ENCODE measurements around the gene DGCR2. TPM values are rescaled to one million over a fixed set of nuclear protein-coding genes. Genes with fewer than 3 reads are reported as not detected.

The DGCR2 gene
- total and polyA plus RNA-seq, 10 of the 15 experiments (the other 5 are each of a cell fraction or from before 2014, with no cell fraction given) = 0.19 to 28.4 (median 16.0) TPM

GRCh38 chr22:19131685-19132015, 9.4 kb upstream of the DGCR2 start:
- DNase-seq (ENCODE audit: low read depth, low spot score) (no peak), FAIRE-seq (no peak), ATAC-seq (no peak)
- Histone ChIP-seq H3K79me2 (ENCODE audit: control insufficient read depth, insufficient read depth, low read length) (no peaks in the 10 kb centered on the region), H2AFZ (ENCODE audit: control insufficient read depth, low read depth, low read length) (no peak overlapping the region), H3K27ac (ENCODE audit: control insufficient read depth, insufficient read depth) (no peak overlapping the region), H3K4me2 (ENCODE audit: control insufficient read depth, insufficient read depth) (no peak overlapping the region), H3K36me3 (ENCODE audit: control insufficient read depth in 2 of 2, insufficient read depth in 2 of 2, low read length in 1 of 2) (peaks cover 3 to 7% of the 10 kb centered on the region in 2 experiments), H4K20me1 (ENCODE audit: control insufficient read depth, insufficient read depth) (no peaks in the 10 kb centered on the region), H3K27me3 (replicated peaks in 1 of 2; ENCODE audit: control insufficient read depth in 2 of 2, insufficient read depth in 2 of 2, low read length in 1 of 2) (no peaks in the 10 kb centered on the region), H3K9me3 (replicated peaks; ENCODE audit: control insufficient read depth, insufficient read depth, low read length) (no peaks in the 10 kb centered on the region), H3K4me1 (ENCODE audit: control insufficient read depth, insufficient read depth, low read length) (no peaks in the 10 kb centered on the region), H3K4me3 (no peak overlapping the region), H3K9ac (ENCODE audit: control insufficient read depth, insufficient read depth, low read length) (no peak overlapping the region)
- intact Hi-C loops (cut with micrococcal nuclease; ENCODE audit: unreplicated experiment) = no loop called here
- CTCF ChIA-PET = no interaction called here
- BruUV-seq (replicated peaks) = no TSS peak
- SMC1A ChIA-PET (ENCODE audit: uncharacterized antibody, unreplicated experiment) = no interaction called here
- POLR2A ChIA-PET = no interaction called here
- RAD21 ChIA-PET (ENCODE audit: unreplicated experiment) = no interaction called here
- TF ChIP-seq HSF1 (IDR thresholded peaks at IDR 0.05; ENCODE audit: low read depth, low read length) = no peak
- WGBS (ENCODE audit: insufficient coverage, insufficient replicate concordance, low lambda C conversion rate, missing lambda C conversion rate) = 95% methylated on average over 19 of the region's 19 CpGs
- in situ Hi-C loops (cut with MboI) = no loop called here

GRCh38 chr22:19130959-19131684, 8.9 kb upstream of the DGCR2 start, which contains the start of gene TSSK2:
Gene TSSK2, plus strand, starts transcription at chr22:19131308. Its CDS starts 92 bp downstream, at chr22:19131400.
- in situ Hi-C loops (cut with MboI) = no loop called here
- no TSS peak for BruUV-seq (replicated peaks)

More at GRCh38 chr22:19130959-19131684, 8.9 kb upstream of the DGCR2 start, which contains the start of gene TSSK2:
- Histone ChIP-seq H3K4me3 (no peak within 1 kb of the TSS), H3K79me2 (ENCODE audit: control insufficient read depth, insufficient read depth, low read length) (no peaks in the 10 kb centered on the region), H3K27ac (ENCODE audit: control insufficient read depth, insufficient read depth) (no peak within 1 kb of the TSS), H3K9ac (ENCODE audit: control insufficient read depth, insufficient read depth, low read length) (no peak within 1 kb of the TSS), H4K20me1 (ENCODE audit: control insufficient read depth, insufficient read depth) (no peaks in the 10 kb centered on the region), H3K9me3 (replicated peaks; ENCODE audit: control insufficient read depth, insufficient read depth, low read length) (no peaks in the 10 kb centered on the region), H3K36me3 (ENCODE audit: control insufficient read depth in 2 of 2, insufficient read depth in 2 of 2, low read length in 1 of 2) (peaks cover 0 to 7% of the 10 kb centered on the region in 2 experiments; a peak in 2 of 4 replicates), H3K4me1 (ENCODE audit: control insufficient read depth, insufficient read depth, low read length) (no peaks in the 10 kb centered on the region), H2AFZ (ENCODE audit: control insufficient read depth, low read depth, low read length) (no peak within 1 kb of the TSS), H3K27me3 (replicated peaks in 1 of 2; ENCODE audit: control insufficient read depth in 2 of 2, insufficient read depth in 2 of 2, low read length in 1 of 2) (no peaks in the 10 kb centered on the region), H3K4me2 (ENCODE audit: control insufficient read depth, insufficient read depth) (no peak within 1 kb of the TSS)
- 96% methylated on average over 27 of the region's 27 CpGs for WGBS (ENCODE audit: insufficient coverage, insufficient replicate concordance, low lambda C conversion rate, missing lambda C conversion rate)
- SMC1A ChIA-PET (ENCODE audit: uncharacterized antibody, unreplicated experiment) = no interaction called here
- CTCF ChIA-PET = interaction anchor here (0.9 kb wide), 1 partner anchor 14 kb away, joined by 3 read pairs; the partner anchor contains the start of gene ESS2
- POLR2A ChIA-PET = no interaction called here
- FAIRE-seq (no peak), DNase-seq (ENCODE audit: low read depth, low spot score) (no peak), ATAC-seq (no peak)
- intact Hi-C loops (cut with micrococcal nuclease; ENCODE audit: unreplicated experiment) = no loop called here
- RAD21 ChIA-PET (ENCODE audit: unreplicated experiment) = no interaction called here
- TF ChIP-seq SUZ12 (IDR thresholded peaks at IDR 0.05; ENCODE audit: unreplicated experiment) (no peak), SPI1 (IDR thresholded peaks at IDR 0.05; ENCODE audit: borderline replicate concordance, insufficient read depth, low read depth, low read length) (no peak), NFXL1 (IDR thresholded peaks at IDR 0.05; ENCODE audit: borderline replicate concordance) (no peak), ZNF274 (IDR thresholded peaks at IDR 0.05; ENCODE audit: insufficient read depth, insufficient read length) (no peak)
